ENCODE data around the gene TIGD3.

TIGD3 gene, protein sequence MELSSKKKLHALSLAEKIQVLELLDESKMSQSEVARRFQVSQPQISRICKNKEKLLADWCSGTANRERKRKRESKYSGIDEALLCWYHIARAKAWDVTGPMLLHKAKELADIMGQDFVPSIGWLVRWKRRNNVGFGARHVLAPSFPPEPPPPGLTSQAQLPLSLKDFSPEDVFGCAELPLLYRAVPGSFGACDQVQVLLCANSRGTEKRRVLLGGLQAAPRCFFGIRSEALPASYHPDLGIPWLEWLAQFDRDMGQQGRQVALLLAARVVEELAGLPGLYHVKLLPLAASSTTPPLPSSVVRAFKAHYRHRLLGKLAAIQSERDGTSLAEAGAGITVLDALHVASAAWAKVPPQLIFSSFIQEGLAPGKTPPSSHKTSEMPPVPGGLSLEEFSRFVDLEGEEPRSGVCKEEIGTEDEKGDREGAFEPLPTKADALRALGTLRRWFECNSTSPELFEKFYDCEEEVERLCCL

DNA sequence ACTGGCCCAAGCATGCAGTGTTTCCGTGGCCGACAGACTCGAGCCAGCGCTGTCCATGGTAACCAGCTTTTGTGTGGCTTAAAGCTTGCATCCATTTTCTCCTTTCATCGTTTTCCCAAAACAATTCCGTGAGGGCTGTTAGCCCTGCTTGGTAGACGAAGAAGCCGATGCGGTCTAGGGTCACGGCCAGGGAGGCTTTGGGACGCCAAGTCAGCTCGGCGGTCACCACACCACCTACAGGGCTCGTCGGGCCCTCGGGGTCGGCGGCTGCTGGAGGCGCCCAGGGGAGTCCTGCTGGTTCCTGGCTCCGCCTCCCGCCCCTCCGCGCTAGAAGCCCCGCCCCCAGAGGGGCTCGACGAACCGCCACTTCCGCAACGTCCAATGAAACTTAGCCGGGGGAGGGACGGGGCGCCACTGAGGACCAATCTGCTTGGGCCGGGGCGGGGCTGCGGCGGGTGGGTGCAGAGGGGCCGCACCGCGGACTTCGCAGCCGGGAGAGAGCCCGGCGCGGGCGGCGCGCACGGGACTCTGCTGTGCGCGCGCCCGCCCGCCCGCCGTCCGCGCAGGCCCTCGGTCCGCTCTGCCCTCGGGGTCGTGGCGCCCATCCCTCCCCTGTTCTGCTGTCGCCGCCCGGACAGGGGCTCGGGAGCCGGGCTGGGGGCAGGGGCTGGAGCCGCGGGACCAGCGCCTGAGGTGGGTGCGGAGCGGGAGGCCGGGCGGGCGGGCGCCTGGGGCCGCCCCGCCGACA, at the start of gene TIGD3:
Gene TIGD3, plus strand, starts transcription at position 487 of the 748 bp plus-strand sequence. CDS start 1,058 bp downstream, outside the sequence.
- peak; percentile 96 for DNase-seq (ENCODE audit: low read depth)

DNA sequence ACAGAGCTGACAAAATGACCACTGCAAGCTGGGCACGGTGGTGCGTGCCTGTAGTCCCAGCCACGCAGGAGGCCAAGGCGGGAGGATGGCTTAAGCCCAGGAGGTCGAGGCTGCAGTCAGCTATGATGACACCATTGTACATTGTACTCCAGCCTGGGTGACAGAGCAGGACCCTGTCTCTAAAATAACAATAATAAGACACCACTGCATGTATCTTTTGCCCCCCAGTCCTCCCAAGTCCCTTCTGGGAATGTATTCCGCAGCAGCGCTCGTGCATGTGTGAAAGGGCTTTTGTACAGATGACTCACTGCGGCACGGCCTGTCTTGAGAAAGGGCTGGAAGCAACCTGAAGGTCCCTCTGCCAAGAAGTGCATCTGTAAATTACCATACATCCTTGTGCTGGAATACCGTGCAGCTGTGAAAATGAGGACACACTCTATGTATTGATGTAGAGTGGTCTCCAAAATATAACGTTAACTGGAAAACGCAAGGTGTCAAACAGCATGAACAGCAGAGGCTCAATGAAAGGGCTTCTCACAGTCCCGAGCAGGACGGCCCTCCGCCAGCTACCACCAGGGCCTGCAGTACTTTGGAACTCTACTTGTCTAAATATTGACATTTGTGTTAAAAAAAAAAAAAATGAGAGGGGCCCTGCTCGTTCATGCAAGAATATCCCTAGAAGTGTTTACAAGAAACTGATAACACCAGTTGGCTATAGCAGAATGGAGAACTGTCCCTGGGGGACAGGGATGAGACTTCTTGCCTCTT, 48.9 kb upstream of the TIGD3 start:
- peak; percentile 60 for DNase-seq (ENCODE audit: low read depth)

DNA sequence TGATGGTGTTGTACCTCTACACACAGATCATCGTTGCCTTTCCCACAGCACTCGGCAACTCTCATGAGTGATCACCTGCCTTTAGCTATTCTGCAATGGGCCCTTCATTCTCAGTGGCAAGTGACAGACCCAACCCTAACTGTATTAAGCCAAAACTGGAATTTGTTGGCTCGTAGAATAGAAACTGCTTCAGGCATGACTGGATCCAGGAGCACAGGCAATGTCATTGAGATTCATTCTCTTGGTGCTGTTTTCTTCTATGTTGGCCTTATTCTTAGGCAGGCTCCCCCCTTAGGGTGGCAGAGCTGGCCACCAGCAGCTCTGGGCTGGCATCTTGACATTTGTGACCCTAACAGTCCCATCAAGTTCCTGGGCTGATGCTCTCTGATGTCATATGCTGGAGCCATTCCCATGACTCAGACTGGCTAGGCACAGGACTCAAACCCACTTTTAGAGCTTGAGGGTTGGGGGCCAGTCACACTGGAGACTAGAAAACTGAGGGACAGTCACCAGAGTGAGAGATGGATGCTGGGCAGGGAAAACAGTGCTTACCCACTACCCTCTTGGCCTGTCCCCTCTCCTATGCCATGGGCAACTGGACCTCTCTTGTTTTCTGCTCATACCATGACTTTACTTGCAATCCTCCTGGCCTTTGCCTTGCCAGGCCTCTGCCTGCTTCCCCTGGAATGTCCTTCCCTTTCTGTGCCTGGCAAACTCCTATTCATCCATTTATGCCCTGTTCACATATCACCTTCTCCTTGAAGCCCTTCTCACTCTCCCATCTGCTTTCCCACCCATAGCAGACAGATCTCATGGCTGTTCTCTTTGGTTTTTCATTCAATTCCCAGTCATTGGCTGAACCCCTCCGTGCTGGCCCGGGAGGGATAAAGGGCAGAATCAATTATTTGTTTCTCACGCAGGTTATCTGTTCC, 47.0 kb upstream of the TIGD3 start:
- DNase-seq (ENCODE audit: low read depth): peak; percentile 43

DNA sequence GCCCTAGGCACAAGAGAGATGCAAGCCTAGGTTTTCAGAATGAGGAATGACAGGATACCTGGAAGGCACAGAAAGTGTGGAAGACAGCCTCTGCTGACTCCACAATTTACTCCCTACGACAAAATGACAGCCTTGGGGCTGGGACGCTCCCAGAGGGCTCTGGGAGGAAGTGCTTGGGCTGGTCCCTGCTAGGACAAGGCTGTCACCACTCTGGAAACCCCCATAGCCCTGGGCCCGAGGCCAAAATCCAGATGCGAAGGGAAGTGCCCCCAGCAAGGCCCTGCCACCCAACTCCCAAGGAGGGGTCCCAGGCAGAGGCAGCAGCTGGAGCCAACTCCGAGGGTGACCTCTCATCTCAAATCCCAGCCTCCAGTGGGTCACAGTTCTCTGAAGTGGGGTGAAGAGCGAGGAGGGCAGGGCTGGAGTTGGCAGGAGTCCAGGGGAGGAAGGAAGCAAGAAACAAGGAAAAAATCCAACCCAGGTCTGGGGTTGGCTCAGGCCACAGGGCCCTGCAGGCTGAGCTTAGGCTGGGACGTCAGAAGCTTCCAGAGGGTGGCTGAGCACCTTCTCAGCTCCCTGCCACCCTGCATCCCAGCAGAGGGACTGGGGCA, 46.2 kb upstream of the TIGD3 start:
- DNase-seq (ENCODE audit: low read depth): no peak

DNA sequence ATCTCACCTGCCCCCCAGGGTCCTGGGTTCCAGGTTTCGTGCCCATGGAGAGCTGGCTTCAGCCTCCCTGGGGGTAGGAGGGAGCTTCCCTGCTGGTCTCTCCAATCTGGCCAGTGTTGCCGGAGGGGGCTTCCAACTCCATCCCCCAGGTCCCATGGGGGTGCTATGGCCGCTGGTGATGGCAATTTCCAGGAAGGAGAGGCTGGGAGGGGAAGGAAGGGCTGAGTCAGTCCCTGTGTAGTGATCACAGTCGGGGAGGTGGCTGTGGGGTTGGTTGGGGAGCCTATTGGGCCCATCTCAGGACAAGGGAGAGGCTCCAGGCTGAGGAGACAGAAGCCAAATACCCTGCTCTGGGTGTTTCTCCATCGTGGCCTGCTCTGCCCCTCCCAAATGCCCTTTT, 45.5 kb upstream of the TIGD3 start:
- DNase-seq (ENCODE audit: low read depth): no peak

DNA sequence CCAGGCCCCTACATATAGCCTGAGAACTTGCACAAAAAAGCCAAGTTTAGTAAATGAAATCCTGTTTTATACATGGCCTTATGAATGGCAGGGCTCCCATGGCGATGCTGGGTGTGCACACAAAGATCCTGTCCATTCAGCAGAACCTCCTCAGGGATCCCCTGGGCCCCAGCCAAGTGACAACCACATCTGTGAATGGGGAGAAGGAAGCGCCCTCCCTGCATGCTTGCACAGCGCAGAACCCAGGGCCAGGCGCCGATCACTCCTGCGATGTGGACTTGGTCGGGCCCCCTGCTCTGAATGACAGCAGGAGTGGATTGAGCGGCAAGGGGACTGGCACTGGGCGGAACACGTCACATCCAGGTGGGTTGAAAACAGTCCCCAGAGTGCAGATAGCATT, 44.3 kb upstream of the TIGD3 start:
- peak; percentile 42 for DNase-seq (ENCODE audit: low read depth)

DNA sequence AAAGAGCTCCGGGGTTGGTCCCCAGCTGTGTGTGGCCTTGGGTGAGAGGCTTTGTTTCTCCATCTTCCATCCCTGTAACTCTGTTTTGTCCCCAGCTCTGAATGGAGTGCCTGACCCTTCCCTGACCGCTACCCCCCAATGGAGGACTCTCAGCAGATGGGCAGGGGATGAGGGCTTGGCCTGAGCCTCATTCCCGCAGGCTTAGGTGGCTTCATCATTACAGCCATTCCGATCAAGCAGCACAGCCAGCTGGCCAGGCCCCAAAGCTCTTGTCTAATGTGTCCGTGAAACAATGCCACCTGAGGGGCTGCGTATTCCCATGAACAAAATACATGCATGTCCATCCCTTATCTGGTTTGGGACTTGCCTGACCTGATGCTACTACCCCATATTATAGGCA, 43.8 kb upstream of the TIGD3 start:
- DNase-seq (ENCODE audit: low read depth): peak; percentile 61

DNA sequence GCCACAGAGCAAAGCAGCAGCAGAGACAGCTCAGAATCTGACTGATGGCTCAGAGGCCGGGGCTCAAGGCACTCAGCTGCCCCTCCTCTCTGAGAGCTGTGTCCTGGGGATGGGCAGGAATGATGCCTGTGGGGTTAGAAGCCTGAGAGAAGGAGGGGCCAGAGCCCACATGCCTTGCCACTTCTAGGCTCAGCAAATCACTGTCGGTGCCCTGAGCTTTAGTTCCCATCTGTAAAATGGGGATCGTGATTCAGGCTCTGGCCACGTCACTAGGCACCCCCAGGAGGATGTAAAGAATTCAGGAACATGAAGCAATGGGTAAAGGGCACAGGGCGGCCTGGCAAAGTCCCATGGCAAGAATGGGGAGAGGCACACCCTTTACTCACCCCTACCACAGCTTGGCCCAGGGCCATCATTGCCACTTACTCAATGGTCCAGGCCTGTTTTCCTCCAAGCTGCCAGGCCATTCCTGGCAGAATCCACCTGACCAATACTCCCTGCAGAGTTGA, 43.3 kb upstream of the TIGD3 start:
- DNase-seq (ENCODE audit: low read depth): peak; percentile 55

DNA sequence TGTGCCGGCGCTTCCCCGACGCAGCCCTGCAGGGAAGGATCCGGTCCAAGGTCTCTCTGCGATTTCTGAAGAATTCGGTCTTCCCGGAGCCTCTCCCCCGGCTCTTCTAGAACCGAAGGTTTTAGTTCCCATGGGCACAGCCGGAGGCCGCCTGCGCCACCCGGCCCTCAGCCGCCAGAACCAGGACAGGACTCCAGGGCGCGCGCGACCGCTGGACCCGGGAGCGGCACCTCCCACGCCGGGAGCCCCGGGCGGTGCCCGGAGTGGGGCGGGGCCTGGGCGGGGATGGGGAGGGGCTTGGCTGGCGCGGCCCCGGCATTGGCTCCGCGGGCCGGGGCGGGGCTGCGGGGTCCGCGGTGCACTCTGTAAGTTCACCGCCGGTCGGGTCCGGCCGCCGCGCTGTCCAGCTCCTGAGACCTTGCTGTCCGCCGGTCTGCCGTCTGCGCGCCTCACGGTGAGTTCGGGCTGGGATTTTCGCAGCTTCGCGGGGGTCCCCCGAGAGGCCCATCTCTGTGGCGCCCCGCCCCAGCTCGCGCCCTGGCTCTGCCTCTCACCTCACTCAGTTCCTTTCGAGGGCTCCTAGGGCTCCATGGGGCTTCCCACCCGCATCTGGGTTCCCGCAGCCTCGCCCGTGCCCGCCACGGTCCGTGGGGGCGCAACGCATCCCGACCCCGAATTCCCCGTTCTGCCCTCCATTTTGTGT, 39.9 kb upstream of the TIGD3 start, which contains the start of gene CDC42EP2:
Gene CDC42EP2, plus strand, starts transcription at position 366 of the 703 bp plus-strand sequence. CDS start 6,033 bp downstream, outside the sequence.
- peak; percentile 88 for DNase-seq (ENCODE audit: low read depth)

DNA sequence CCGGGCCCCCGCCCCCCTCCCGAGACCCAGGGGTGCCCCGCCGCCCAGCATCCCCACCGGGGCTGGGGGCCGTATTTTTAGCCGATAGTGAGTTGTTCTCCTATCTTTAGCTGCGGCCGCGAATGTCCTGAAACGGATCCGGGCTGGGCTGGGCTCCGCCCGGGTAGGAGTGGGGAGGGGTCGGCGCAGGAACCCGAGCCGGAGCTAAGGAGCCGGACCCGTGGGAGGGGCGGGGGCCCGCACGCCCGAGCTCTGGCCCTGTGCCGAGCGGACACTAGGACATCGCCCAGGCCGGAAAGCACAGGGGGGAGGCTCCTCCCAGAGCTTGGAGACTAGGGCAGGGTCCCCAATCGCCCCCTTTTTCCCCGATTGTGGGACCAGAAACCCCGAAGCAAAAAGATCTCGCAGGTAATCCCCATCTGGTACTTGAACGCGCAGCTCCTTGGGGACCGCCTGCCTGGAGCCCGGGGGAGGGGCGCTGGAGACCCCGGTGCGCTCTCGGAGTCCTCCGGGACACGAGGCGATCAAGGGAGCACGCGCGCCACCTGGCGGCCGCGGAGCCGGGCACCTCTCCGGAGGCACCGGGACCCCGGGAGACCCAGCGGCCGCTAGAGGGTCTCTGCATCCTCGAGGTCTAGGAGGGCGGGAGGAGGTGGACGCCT, 39.2 kb upstream of the TIGD3 start:
- DNase-seq (ENCODE audit: low read depth): peak; percentile 75

DNA sequence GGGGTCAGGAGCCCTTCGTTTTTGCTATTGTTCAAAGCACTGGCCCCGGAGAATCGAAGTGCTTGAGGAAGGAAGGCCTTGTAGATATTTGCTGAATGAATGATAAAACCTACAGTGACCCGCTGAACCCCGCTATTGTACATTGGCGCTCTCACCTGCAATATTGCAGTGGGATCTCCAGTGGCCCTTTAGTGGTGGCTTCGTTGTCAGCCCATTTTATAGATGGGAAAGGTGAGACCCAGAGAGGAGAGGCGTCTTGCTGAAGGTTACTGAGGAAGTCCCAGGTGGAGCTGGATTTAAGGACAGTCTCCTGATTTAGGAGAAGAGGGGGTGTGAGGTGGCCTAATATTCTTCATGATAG, 38.7 kb upstream of the TIGD3 start:
- no peak for DNase-seq (ENCODE audit: low read depth)

DNA sequence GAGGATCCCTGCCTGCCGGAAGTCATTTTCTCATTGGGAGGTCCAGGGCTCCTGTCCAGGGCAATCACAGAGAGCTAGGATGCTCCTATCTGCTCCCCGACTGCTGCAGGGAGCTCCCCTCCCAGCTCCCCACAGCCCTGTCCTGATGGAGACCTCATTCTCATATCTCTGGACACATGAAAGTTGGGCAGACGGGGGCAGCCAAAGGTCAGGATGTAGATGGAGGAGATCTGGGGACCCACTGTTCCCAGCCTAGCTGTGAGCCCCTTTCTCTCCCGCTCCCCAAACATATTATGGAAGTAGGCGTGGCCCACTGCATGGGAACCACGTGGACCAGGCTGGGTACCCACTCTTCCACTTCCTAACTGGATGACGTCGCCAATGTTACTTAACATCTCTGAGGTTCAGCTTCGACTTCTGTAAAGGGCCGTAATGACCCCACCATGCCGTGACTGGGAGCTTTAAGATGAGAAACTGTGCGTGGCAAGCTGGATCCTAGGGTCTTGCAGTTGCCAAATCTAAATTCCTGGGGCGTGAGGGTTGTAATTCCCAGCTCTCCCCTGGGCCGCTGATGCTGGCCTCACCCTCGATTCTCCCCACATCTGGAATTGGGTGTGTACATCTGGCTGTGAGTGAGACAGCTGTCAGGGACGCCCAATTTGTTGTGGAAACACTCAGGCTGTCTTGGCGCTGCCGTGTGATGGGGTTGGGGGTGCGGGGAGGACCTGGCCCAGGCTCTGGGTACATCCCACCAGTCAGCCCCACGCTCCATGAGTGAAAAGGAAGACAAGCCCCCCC, 38.1 kb upstream of the TIGD3 start:
- peak; percentile 95 for DNase-seq (ENCODE audit: low read depth)

DNA sequence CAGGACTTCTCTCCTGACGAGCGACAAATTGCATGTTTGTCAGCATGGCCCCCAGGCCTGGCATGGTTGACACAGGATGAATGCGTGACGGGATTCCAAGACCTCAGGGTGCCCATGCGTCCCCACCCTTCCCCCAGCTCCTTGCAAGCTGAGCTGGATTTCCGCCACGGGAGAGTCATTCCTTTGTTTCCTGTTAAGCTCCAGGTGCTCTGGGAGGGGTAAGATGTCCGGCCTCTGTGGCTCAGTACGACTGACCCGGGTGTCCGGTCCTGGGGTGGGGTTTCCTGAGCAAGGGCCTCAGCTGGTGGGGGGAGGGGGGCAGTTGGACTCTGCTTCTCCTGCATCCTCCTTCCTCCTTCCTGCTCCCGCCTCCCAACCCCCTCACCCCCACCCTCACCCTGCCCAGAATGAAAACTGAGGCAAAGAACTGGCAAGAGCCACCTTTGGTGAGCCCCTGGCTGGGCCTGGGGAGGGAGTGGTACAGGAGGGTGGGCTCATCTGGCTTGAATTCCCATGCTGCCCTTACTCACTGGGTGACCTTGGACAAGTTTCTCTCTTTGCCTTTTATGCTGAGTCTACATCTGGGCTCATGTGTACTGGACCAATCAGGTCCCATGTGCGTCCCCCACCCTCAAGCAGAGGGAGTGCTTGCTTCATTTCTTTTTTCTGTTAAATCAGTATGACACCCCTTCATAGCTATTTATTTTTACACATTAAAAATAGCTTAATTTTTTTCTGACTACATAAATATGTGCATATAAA, 37.3 kb upstream of the TIGD3 start:
- DNase-seq (ENCODE audit: low read depth): peak; percentile 73

DNA sequence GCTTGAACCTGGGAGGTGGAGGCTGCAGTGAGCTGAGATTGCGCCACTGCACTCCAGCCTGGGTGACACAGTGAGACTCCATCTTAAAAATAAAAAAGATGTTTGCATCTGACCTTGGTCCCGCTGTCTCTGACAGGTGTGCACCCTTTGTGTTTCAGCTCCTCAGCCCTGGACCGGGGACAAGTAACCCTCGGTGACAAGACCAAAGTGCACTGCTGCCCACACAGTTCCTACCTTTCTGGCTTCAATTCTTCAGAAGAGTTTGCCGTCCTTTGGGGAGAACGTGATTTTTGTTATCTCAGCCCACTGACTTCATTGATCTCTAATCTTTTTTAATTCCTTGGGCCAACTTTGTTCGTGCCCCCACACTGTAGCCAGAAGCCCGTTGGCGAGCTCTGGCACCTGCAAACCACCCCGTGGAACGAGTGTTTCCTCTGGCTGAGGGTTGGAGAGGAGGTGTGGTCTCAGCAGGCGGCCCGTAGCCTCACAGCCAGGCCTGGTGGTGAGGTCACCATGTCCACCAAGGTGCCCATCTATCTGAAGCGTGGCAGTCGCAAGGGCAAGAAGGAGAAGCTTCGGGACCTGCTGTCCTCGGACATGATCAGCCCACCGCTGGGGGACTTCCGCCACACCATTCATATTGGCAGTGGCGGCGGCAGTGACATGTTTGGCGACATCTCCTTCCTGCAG, 34.0 kb upstream of the TIGD3 start:
- no peak for DNase-seq (ENCODE audit: low read depth)

DNA sequence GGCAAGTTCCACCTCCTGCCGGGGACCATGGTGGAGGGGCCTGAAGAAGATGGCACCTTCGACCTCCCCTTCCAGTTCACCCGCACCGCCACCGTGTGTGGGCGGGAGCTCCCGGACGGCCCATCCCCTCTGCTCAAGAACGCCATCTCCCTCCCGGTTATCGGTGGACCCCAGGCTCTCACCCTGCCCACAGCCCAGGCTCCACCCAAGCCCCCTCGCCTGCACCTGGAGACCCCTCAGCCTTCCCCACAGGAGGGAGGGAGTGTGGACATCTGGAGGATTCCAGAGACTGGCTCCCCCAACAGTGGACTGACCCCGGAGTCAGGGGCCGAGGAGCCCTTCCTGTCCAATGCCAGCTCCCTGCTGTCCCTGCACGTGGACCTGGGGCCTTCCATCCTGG, 33.5 kb upstream of the TIGD3 start:
- no peak for DNase-seq (ENCODE audit: low read depth)

DNA sequence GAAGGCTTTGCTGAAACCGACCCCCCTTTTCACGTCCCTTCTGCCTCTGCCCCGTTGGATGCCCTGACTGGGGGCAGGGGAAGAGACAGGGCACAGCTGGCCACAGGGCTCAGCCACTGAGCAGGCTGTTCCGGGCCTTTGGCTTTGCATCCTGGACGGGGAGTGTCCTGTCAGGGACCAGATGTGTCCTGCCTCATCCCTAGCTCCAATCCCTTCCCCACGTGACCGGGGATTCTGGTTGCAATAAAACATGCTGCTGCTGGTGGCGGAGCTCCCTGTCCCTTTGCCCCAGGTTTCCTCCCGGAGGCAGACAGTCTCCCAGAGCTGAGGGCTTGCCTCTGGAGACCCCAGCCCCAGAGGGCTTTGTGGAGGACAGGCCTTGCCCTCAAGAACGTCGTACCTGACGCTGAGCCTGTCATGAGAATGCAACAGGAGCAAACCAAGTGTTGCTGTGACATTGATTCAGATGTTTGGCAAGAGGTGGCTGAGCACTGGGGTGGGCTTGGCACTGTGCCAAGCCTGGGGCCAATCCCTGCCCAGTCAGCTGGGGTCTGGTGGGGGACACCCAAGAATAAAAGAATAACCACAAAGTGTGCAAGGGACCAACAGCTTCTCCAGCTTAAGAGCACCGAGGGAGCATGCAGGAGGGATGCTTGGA, 32.6 kb upstream of the TIGD3 start:
- no peak for DNase-seq (ENCODE audit: low read depth)

DNA sequence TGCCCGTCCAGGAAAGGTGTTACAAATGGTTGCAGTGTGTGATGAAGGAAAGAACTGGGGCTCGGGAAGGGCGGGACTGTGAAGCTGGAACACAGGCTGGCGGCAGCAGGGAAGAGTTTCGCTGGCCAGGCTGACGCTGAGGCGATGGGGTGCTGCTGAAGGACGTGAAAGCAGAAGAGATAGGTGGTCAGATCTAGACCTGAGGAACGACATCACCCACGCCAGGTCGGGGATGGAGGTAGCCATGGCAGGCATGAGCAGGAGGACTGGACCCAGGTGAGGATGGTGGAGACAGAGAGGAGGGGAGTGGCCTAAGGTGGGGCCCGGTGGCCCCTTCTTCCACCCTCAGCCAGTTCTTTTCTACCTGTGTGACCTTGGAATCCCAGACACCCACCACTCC, 30.7 kb upstream of the TIGD3 start:
- no peak for DNase-seq (ENCODE audit: low read depth)

Measured in EH (cell line).